Measurements from ENCODE around the gene GP5. TPM values are rescaled to one million over a fixed set of nuclear protein-coding genes. Genes with fewer than 3 reads are reported as not detected.

The GP5 gene
- total and polyA plus RNA-seq, 3 donors from 2014 or later: 0.06 to 0.16 TPM; not detected in 1

- intact Hi-C loops (cut with DNase I; ENCODE audit: low total_unique reads): no loop called here
- WGBS, 2 donors: 63 to 73% methylated on average over 7 to 8 of the region's 8 CpGs
- no peak for DNase-seq
- Histone ChIP-seq H3K27ac (no peak overlapping the region), H3K9me3 (no peaks in the 10 kb centered on the region), H3K4me1 (no peaks in the 10 kb centered on the region), H3K27me3 (no peaks in the 10 kb centered on the region), H3K36me3 (ENCODE audit: low read depth, missing control alignments) (no peaks in the 10 kb centered on the region), H3K4me3 (no peak overlapping the region)
- TF ChIP-seq, protein P1, sequence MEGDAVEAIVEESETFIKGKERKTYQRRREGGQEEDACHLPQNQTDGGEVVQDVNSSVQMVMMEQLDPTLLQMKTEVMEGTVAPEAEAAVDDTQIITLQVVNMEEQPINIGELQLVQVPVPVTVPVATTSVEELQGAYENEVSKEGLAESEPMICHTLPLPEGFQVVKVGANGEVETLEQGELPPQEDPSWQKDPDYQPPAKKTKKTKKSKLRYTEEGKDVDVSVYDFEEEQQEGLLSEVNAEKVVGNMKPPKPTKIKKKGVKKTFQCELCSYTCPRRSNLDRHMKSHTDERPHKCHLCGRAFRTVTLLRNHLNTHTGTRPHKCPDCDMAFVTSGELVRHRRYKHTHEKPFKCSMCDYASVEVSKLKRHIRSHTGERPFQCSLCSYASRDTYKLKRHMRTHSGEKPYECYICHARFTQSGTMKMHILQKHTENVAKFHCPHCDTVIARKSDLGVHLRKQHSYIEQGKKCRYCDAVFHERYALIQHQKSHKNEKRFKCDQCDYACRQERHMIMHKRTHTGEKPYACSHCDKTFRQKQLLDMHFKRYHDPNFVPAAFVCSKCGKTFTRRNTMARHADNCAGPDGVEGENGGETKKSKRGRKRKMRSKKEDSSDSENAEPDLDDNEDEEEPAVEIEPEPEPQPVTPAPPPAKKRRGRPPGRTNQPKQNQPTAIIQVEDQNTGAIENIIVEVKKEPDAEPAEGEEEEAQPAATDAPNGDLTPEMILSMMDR (IDR thresholded peaks at IDR 0.05): no peak
- no peak for TF ChIP-seq POLR2A (IDR thresholded peaks at IDR 0.05)
Observed at GRCh38 chr3:194373899-194374298, 25.2 kb downstream of the GP5 start.

GRCh38 chr3:194373028-194373427 lies 26.0 kb downstream of the GP5 start:
- WGBS, 2 donors: 86 to 88% methylated on average over 7 to 14 of the region's 14 CpGs
- Histone ChIP-seq H3K27me3 (no peaks in the 10 kb centered on the region), H3K4me3 (no peak overlapping the region), H3K36me3 (ENCODE audit: low read depth, missing control alignments) (no peaks in the 10 kb centered on the region), H3K27ac (no peak overlapping the region), H3K4me1 (no peaks in the 10 kb centered on the region), H3K9me3 (no peaks in the 10 kb centered on the region)
- intact Hi-C loops (cut with DNase I; ENCODE audit: low total_unique reads): no loop called here
- DNase-seq: no peak
- no peak for TF ChIP-seq POLR2A (IDR thresholded peaks at IDR 0.05)
- TF ChIP-seq, protein P1 (IDR thresholded peaks at IDR 0.05): no peak

DNA sequence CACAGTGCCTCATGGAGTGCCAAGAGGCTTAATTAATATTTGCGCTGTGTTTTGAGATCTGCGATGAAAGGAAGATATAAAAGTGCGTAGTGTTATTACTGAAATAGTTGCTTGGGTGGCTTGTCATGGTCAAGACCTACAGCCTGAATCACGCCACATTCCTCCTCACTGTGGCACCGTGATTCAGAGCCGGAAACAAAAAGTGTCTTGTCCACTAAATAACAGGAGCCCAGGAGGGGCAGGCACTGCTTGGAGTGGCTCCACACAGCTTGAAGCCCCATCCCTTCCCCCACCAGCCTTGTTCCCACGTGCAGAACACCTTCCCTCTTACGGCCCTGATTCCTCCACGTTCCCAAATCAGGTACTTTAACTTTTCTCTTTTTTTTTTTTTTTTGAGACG lies 28.3 kb downstream of the GP5 start:
- no peak overlapping the region for H3K4me3 ChIP-seq
- no peak overlapping the region for H3K27ac ChIP-seq
- H3K4me1 ChIP-seq: no peaks in the 10 kb centered on the region
- no peak for DNase-seq
- intact Hi-C loops (cut with DNase I; ENCODE audit: low total_unique reads): no loop called here
- H3K36me3 ChIP-seq (ENCODE audit: low read depth, missing control alignments): no peaks in the 10 kb centered on the region
- H3K27me3 ChIP-seq: no peaks in the 10 kb centered on the region
- no peaks in the 10 kb centered on the region for H3K9me3 ChIP-seq
- TF ChIP-seq, protein P1 (IDR thresholded peaks at IDR 0.05): no peak
- no peak for TF ChIP-seq POLR2A (IDR thresholded peaks at IDR 0.05)
- WGBS, 2 donors: 85 to 89% methylated on average over 10 of the region's 10 CpGs

DNA sequence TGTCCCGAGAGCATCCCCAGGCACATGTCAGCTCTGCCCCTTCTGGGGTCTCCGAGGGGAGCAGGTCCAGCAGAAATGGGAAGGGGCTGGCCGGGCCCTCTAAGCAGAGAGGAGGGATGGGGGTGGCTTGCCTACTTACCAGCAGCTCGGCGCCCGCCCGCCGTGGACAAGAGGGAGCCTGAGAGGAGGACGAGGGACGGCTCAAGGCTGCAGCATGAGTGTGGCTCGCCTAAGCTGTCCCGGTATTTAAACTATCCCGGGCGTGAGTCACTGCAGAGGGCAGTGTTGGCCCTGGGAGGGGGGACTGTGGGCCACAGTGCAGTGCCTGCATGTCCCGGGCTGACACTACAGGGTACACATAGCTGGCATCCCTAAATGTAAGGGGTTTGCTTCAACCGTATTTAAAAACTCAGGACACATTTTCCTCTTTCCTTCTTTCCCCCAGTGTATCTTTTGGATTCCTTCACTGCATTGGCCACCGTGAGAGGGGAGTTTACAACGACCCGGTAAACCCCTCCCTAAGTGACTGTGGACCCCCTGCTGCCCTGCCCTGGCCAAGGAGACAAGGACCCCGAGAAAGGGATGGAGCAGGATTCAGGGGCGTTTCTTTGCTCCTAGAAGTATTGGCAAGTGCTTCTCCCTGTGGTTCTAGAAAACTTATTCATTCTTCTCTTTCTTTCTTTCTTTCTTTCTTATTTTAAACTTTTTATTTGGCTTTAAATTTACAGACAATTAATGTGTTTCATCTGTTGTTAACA lies 29.4 kb downstream of the GP5 start, which contains the start of gene LRRC15:
Gene LRRC15, minus strand, starts transcription at position 222 of the 758 bp plus-strand sequence. CDS start 8,700 bp downstream, outside the sequence.
- H3K36me3 ChIP-seq (ENCODE audit: low read depth, missing control alignments): no peaks in the 10 kb centered on the region
- H3K4me3 ChIP-seq: no peak within 1 kb of the TSS
- WGBS, 2 donors: 30 to 33% methylated on average over 13 to 21 of the region's 21 CpGs
- no peaks in the 10 kb centered on the region for H3K4me1 ChIP-seq
- H3K9me3 ChIP-seq: no peaks in the 10 kb centered on the region
- H3K27me3 ChIP-seq: no peaks in the 10 kb centered on the region
- intact Hi-C loops (cut with DNase I; ENCODE audit: low total_unique reads): no loop called here
- peak; percentile 23 for DNase-seq
- no peak within 1 kb of the TSS for H3K27ac ChIP-seq
- TF ChIP-seq, protein P1 (IDR thresholded peaks at IDR 0.05): no peak
- no peak for TF ChIP-seq POLR2A (IDR thresholded peaks at IDR 0.05)

- no peak overlapping the region for H3K4me3 ChIP-seq
- H3K4me1 ChIP-seq: no peaks in the 10 kb centered on the region
- no peak for DNase-seq
- H3K27me3 ChIP-seq: no peaks in the 10 kb centered on the region
- intact Hi-C loops (cut with DNase I; ENCODE audit: low total_unique reads): no loop called here
- no peaks in the 10 kb centered on the region for H3K36me3 ChIP-seq (ENCODE audit: low read depth, missing control alignments)
- TF ChIP-seq, protein P1 (IDR thresholded peaks at IDR 0.05): no peak
- TF ChIP-seq POLR2A (IDR thresholded peaks at IDR 0.05): no peak
- no peak overlapping the region for H3K27ac ChIP-seq
- WGBS, 2 donors: 73 to 84% methylated on average over 3 to 6 of the region's 6 CpGs
- no peaks in the 10 kb centered on the region for H3K9me3 ChIP-seq
Observed at GRCh38 chr3:194368918-194369317, 30.1 kb downstream of the GP5 start.

Measured in testis (tissue), 3 donors.